DND-41 (cell line): ENCODE results near the gene PCDH7.

Source experiments
- ATAC-seq: fragments of 200-7000 bp; cut with Tn5 transposase; 3 replicates; pipeline ENCODE4 v1.9.1; 2021; ENCODE audit warnings: low read depth; ENCODE audit not compliant: insufficient read depth
- DNase-seq: peaks from one replicate; pipeline ENCODE4 v3.0.0-alpha.2; 2020
- H2AFZ ChIP-seq: 2 replicates; pipeline ENCODE4 v1.6.0; 2012; ENCODE audit warnings: low read depth, low read length
- H3K27ac ChIP-seq: 2 replicates; pipeline ENCODE4 v1.5.1; 2012; ENCODE audit warnings: low read length, inconsistent platforms
- H3K27me3 ChIP-seq: fragments of 200-600 bp; sonication (generic); 2 replicates; pipeline ENCODE4 v1.6.0; 2012; ENCODE audit warnings: low read length, mild to moderate bottlenecking, inconsistent platforms; ENCODE audit not compliant: insufficient read depth, poor library complexity
- H3K36me3 ChIP-seq: 2 replicates; pipeline ENCODE4 v1.5.1; 2012; ENCODE audit warnings: low read length, inconsistent platforms; ENCODE audit not compliant: insufficient read depth
- H3K4me1 ChIP-seq: 2 replicates; pipeline ENCODE4 v1.5.1; 2012; ENCODE audit warnings: mild to moderate bottlenecking, low read length; ENCODE audit not compliant: insufficient read depth
- H3K4me2 ChIP-seq: 2 replicates; pipeline ENCODE4 v1.6.0; 2012; ENCODE audit warnings: mild to moderate bottlenecking, moderate library complexity, low read length, inconsistent platforms; ENCODE audit not compliant: insufficient read depth
- H3K4me3 ChIP-seq, 2 experiments: fragments of 200-600 bp in 1 of 2; shearing (Covaris generic) in 1 of 2; 2 replicates each; pipeline ENCODE4 v1.5.1; 2012 to 2016; ENCODE audit warnings: inconsistent platforms in 2 of 2, low read length in 2 of 2, mild to moderate bottlenecking in 2 of 2, low read depth in 1 of 2, moderate library complexity in 1 of 2
- H3K79me2 ChIP-seq: 2 replicates; pipeline ENCODE4 v1.6.0; 2012; ENCODE audit warnings: low read length, inconsistent platforms; ENCODE audit not compliant: insufficient read depth
- H3K9ac ChIP-seq: 2 replicates; pipeline ENCODE4 v1.6.0; 2012; ENCODE audit warnings: low read depth, mild to moderate bottlenecking, inconsistent platforms, low read length, moderate library complexity
- H3K9me3 ChIP-seq: 2 replicates; pipeline ENCODE4 v1.5.1; 2012; ENCODE audit warnings: low read length, moderate library complexity, mild to moderate bottlenecking, inconsistent platforms; ENCODE audit not compliant: insufficient read depth, severe bottlenecking
- H4K20me1 ChIP-seq: 2 replicates; pipeline ENCODE4 v1.6.0; 2012; ENCODE audit warnings: low read length; ENCODE audit not compliant: insufficient read depth
- CTCF ChIP-seq: IDR thresholded peaks from 2 replicates; pipeline ENCODE4 v1.5.1; 2012; ENCODE audit warnings: borderline replicate concordance, low read length, moderate library complexity, mild to moderate bottlenecking; ENCODE audit not compliant: poor library complexity, severe bottlenecking; ENCODE audit errors: extremely low read depth
- EZH2 ChIP-seq: IDR thresholded peaks from 3 replicates; pipeline ENCODE4 v1.6.1; 2012; ENCODE audit warnings: borderline replicate concordance, low read depth, mild to moderate bottlenecking, moderate library complexity, low read length, inconsistent platforms; ENCODE audit not compliant: severe bottlenecking

The PCDH7 gene

GRCh38 chr4:30744957-30745640, 24.9 kb downstream of the PCDH7 start:
- Histone ChIP-seq H3K4me1 (no peaks in the 10 kb centered on the region), H3K9me3 (no peaks in the 10 kb centered on the region), H3K27ac (no peak overlapping the region), H2AFZ (no peak overlapping the region), H3K36me3 (no peaks in the 10 kb centered on the region), H3K9ac (no peak overlapping the region), H3K4me3 (no peak overlapping the region), H3K4me2 (no peak overlapping the region), H3K27me3 (no peaks in the 10 kb centered on the region), H3K79me2 (no peaks in the 10 kb centered on the region), H4K20me1 (no peaks in the 10 kb centered on the region)
- ATAC-seq (no peak), DNase-seq (no peak)
- TF ChIP-seq EZH2: no peak

DNA sequence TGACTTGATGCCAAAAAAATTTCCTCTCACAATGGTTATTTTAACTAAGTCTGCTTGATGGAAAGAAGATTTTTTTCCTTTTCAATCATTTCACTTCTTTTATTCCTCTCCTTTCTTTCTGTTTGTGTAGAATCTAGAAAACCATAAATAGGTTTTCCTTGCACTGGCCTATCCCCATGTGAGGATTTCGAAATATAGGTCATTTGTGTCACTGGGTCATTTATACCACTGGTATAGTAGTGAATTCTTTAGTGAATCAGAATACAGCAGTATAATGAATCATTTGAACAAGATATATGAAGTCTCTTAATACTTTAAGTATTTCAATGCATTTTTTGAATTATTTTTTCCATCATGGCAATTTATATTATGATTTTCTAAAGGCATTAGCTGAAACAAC, 26.6 kb downstream of the PCDH7 start:
- no peaks in the 10 kb centered on the region for H3K79me2 ChIP-seq

GRCh38 chr4:30753316-30753715, 33.1 kb downstream of the PCDH7 start:
- H3K4me2 ChIP-seq: no peak overlapping the region
- no peak overlapping the region for H3K27ac ChIP-seq
- no peak for TF ChIP-seq EZH2
- no peak for TF ChIP-seq CTCF
- no peaks in the 10 kb centered on the region for H4K20me1 ChIP-seq
- H3K9me3 ChIP-seq: no peaks in the 10 kb centered on the region
- no peak overlapping the region for H3K9ac ChIP-seq
- no peaks in the 10 kb centered on the region for H3K36me3 ChIP-seq
- no peaks in the 10 kb centered on the region for H3K27me3 ChIP-seq
- no peak overlapping the region for H3K4me3 ChIP-seq
- no peaks in the 10 kb centered on the region for H3K79me2 ChIP-seq
- H2AFZ ChIP-seq: no peak overlapping the region
- DNase-seq (no peak), ATAC-seq (no peak)
- no peaks in the 10 kb centered on the region for H3K4me1 ChIP-seq

More for the DNA sequence above, 26.6 kb downstream of the PCDH7 start:
- Histone ChIP-seq H3K27me3 (no peaks in the 10 kb centered on the region), H3K36me3 (no peaks in the 10 kb centered on the region), H4K20me1 (no peaks in the 10 kb centered on the region), H3K9ac (no peak overlapping the region), H3K9me3 (no peaks in the 10 kb centered on the region), H3K4me3 (no peak overlapping the region), H3K4me1 (no peaks in the 10 kb centered on the region), H2AFZ (no peak overlapping the region), H3K4me2 (no peak overlapping the region), H3K27ac (no peak overlapping the region)
- DNase-seq: no peak
- no peak for ATAC-seq
- no peak for TF ChIP-seq EZH2
- TF ChIP-seq CTCF: no peak

GRCh38 chr4:30754021-30754420, 33.9 kb downstream of the PCDH7 start:
- Histone ChIP-seq H3K27me3 (no peaks in the 10 kb centered on the region), H3K27ac (no peak overlapping the region), H3K4me2 (no peak overlapping the region), H3K36me3 (no peaks in the 10 kb centered on the region), H3K79me2 (no peaks in the 10 kb centered on the region), H3K9me3 (no peaks in the 10 kb centered on the region), H3K4me3 (no peak overlapping the region), H3K9ac (no peak overlapping the region), H4K20me1 (no peaks in the 10 kb centered on the region), H3K4me1 (no peaks in the 10 kb centered on the region), H2AFZ (no peak overlapping the region)
- no peak for TF ChIP-seq CTCF
- ATAC-seq: no peak
- no peak for DNase-seq
